CD4-positive, alpha-beta T cell treated with Interleukin-10 for 1 hour (primary cell): ENCODE measurements around the gene PLG.
"Not testable (repeated sequence)": the region's sequence is repeated elsewhere in the genome, so short reads cannot be mapped to it uniquely, and the experiment has no call there.

Experiments used
- DNase-seq: peaks from one replicate; pipeline ENCODE4 v3.0.0-alpha.2; 2020

The PLG gene

DNA sequence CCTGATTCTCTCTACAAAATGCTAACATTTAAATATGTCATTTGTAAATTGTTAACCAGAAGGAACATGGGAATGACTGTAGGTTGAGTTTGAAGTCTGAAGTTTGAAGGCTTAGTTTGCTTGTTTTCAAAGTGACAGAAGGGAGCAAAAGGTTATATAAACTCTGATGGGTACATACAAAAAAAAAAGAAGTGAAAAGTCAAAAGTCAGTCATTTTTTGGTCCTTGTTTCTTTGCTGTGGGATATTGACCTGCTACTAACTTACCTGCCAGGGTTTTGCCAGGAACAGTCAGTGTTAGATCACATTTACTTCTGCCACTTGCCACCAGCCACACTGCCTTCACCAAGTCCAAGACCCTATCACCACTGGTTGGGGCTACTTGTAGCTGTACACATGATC lies 6.9 kb downstream of the PLG start:
- not testable (repeated sequence) for DNase-seq

DNA sequence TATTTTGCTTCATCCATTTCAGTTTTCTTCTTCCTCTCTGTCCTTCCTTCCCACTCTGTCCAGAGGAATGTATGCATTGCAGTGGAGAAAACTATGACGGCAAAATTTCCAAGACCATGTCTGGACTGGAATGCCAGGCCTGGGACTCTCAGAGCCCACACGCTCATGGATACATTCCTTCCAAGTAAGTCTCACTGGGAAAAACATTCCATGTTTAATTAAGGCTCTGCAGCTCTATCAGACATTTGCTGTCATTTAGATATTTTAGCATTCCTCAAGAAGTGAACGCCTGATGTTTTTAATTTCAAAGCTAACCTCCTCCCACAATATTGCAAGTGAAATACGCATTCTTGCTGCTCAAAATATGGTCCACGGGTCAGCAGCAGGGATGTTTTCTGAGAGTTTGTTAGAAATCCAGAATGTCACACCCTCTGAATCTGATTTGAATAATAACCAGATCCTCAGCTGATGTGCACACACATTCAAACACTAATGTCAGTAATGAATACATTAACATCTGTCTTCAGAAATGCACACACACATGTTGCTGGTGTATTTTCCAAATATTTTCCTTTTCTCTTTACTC lies 12.8 kb downstream of the PLG start:
- no peak for DNase-seq

DNA sequence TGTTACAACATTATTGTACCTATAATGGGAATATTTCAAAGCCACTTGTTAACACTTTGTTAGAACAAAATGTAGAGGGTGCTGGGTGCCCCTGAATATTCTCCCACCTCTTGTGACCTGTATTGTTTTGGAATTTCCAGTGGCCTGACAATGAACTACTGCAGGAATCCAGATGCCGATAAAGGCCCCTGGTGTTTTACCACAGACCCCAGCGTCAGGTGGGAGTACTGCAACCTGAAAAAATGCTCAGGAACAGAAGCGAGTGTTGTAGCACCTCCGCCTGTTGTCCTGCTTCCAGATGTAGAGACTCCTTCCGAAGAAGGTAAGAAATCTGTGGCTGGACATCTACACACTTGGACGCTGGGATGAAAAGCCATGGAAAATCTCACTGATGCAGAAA lies 28.9 kb downstream of the PLG start:
- DNase-seq = no peak

DNA sequence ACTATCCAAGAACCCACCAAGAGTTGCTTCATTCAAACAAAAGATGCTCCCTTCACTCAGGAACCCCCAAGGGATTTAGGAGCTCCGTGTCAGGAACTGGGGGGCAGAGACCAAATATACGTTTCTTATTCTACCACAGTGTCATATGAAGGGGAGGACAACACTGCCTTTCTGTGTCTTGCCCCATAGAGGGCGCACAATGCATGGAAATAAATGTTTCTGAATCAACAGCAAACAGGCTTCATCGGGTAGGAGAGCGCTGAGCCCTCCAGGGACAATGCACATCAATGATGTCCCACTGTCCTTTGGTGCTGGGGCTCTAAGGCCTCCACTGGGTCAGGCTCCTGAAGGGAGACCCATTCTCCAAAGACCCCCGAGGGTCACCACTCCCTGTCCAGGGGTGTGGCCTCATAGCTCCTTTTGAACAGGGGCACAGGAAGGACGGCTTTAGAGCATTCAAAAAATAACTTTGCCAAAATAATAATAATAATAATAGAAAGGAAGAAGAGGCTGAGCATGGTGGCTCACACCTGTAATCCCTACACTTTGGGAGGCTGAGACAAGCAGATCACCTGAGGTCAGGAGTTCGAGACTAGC lies 31.1 kb downstream of the PLG start:
- peak; percentile 42 for DNase-seq

DNA sequence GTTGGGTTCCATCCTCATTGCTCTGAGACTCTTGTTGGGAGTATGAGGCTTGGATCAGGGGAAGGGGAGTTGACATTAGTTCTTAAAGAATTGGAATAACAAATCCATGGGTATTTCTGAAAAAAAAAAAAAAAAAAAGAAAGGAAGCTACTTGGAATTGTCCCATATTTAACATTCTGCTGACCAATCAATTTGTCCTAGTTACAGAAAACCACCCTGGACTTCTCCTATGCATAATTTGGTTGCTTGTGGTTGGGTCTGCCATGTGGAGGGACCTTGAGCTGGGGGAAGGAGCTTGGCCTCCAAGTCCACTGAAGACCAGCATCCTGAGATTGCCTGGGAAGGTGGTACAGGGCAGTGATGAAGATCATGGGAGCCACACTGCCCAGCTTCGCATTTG lies 32.6 kb downstream of the PLG start:
- DNase-seq = no peak

DNA sequence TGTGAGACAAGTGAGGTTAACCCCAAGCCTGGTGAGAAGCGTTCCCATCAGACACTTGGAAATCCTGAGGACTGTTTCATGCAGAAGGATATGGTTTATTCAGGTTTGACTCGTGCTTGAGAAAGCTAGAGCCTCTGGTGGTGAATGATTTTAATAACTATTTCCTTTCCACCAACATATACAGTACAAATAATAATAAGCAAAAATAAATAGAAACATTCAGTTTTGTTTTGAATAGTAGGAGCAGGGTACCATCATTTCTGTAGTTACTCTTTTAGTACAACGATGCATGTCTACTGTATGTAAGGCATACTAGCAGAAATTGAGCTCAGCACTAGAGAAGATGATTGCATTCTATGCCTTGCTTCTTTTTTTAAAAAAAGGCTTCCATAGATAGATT lies 33.5 kb downstream of the PLG start:
- no peak for DNase-seq

DNA sequence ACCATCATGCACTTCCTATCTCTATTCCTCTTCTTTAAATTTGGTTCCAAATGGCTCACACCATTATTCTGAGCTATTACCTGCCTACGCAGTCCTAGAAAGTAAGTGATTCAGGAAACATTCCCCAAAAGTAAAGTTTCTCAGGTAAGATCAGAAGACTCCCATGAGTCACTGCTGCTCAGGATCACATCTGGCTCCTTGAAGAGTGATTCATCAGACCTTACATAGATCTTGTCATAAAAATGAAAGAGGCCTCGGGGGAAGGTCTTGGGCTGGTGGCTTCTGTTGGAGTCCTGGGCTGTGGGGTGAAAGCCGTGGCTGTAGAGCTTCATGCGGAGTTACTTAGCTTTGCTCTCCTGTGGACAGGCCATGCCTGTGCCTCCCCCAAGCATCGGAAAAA lies 35.9 kb downstream of the PLG start:
- DNase-seq = no peak

DNA sequence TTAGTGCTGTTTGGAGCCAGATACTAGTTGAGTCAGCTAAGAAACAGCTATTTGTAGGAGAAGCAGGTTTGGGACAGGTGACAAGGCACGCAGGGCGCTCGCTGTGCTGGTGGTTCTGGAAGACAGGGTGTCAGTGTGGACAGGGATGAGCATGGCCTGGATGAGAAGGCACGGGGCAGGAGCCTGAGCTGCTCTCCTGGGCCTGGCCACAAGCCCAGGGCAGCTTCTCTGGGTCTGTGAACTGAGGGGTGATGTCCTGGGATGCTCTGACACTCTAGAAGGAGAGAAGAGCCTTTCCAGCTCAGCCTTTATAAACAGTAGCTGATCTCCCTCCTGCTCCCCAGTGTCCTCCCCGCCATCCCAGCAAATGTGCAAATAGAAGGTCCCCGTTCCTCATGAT lies 37.9 kb downstream of the PLG start:
- DNase-seq = no peak

DNA sequence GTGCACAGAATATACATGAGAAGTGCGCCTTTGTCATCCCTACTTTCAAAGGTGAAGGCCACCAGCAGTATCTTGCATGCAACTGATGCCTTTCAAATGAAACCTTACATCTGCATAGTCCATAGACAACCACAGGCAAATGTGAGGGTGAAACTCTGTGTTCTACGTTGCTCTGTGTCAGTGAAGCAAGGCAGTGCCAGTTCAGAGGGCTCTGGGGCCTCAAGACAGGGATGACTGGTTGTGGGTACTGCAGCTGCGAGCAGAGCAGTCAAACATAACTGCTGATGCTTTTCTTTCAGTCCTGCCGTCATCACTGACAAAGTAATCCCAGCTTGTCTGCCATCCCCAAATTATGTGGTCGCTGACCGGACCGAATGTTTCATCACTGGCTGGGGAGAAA lies 39.0 kb downstream of the PLG start:
- not testable (repeated sequence) for DNase-seq

DNA sequence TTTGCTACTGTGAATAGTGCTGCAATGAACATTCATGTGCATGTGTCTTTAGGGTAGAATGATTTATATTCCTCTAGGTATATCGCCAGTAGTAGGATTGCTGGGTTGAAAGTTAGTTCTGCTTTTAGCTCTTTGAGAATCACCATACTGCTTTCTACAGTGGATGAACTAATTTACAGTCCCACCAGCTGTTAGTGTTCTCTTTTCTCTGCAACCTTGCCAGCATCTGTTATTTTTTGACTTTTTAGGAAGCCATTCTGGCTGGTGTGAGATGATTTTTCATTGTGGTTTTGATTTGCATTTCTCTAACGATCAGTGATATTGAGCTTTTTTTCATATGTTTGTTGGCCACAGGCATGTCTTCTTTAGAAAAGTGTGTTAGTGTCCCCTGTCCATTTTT lies 40.0 kb downstream of the PLG start:
- DNase-seq = no peak

DNA sequence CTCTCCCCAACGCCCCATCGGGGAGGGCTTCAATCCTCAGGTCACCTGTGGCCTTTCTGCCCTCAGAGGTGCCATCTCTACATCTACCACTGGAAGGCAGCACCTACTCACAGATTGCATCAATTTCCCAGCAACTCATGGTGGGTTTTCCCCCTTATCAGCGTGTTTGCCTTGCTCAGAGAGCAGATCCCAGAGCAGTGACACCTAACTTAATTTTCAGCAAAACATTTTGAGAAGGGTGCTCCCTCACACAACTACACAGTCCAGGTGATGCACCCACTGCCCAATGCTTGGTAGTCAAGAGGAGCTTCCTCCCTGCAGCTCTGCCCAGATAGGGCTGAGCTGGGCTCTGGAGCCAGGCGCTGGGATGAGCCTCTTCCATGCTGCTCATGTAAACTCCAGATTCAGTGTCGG lies 48.2 kb downstream of the PLG start:
- no peak for DNase-seq

DNA sequence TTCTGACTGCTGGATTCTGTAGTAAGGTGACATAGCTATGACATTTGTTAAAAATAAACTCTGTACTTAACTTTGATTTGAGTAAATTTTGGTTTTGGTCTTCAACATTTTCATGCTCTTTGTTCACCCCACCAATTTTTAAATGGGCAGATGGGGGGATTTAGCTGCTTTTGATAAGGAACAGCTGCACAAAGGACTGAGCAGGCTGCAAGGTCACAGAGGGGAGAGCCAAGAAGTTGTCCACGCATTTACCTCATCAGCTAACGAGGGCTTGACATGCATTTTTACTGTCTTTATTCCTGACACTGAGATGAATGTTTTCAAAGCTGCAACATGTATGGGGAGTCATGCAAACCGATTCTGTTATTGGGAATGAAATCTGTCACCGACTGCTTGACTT lies 51.2 kb downstream of the PLG start:
- not testable (repeated sequence) for DNase-seq

DNA sequence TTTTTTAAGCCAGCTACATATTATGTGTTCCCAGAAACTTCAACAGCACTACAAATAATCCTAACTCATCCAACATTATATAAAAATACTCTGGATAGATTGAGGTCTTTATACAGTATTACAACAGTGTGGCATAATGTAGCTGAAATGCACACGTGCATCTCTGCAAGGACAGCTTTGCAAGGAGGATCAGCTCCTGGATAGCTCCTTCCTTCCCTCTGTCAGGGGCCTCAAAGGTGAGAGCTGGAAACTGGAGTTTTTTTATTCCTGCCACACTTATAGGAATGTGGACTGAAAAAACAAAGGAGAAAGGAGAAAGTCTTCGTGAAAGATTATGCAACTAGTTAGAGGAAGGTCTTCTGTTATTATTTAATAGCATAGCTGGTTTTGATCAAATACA lies 53.1 kb downstream of the PLG start:
- DNase-seq = no peak

DNA sequence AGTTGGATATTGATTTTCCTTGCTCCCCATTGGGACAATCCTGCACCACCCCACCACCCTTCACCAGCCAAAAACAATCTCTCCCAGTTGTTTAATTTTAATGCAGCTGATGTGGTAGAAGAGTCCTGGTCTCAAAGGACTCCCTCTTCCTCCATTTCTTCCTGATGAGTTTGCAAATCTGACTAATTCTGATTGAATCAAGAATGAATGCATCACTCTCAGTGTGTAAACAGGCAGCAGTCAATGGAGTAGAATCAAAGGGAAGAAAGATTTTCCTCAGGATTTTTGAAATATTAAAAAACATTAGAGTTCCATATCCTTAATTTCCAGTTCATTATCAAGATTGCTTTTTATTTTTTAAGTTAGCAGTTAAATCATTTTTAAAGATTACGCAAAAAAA lies 54.0 kb downstream of the PLG start:
- DNase-seq = no peak

DNA sequence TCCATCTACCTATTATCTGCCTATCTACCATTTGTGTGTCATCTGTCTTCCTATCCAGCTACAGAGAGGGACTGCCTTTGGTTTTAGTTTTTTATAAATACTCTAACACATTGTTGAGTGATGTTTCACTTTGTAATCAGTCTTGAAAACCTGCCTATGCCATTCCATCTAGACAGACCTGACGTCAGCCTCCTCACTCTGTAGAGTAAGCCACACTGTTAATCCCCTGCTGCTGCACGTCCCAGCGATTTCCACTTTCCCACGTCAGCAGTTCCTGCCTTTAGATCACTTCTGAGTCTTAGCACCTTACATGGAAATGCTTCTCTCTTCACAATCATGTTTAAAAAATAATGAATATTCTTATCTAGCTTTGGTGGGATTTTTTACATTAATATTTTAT lies 54.8 kb downstream of the PLG start:
- no peak for DNase-seq

DNA sequence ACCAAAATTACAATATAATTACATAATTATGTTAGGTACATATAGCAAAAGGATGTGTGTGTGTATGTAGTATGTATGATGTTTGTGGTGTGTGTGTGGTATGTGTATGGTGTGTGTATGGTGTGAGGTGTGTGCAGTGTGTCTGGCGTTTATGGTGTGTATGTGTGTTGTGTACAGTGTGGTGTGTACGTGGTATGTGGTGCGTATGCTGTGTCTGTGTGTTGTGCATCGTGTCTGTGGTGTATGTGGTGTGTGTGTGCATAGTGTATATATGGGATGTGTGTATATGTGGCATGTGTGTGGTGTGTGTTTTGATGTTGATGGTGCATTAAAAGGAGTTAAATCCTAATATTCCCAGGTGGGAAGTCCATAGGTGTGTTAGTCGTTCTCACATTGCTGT lies 62.8 kb downstream of the PLG start:
- DNase-seq = no peak

DNA sequence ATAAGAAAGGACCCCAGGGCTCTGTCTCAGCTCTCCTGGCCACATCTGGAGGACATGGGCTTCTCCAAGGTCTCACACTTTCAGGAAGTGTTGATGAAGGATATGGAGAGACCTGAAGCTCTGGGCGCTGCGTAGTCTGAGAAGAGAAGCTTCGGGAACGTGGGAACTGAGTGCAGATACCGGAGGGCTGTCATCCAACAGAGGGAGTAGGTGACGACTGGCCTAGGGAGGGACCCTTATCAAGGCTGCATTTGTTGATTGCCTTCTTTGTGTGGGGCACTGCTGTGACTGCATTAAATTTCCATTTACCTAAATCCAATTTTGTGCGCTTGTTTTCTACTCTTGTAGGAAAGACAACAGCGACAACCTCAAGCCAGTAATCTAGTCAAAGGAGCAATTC lies 63.4 kb downstream of the PLG start:
- DNase-seq = no peak

DNA sequence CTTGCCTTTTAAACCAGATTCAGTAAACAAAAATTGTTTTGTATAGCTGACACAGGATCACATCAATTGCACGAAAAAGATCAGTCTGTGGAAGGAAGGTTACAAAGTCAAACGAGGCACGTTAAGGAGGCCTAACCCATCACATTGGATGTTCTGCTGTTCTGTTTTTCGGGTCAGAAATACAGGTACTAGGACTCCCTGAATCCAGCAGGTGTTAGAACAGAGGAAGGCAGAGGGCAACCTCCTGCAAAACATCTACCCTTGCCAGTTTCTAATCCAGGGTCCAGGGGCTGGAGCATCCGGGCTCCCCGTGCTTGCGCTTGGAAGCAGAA lies 64.6 kb downstream of the PLG start:
- DNase-seq = no peak

DNA sequence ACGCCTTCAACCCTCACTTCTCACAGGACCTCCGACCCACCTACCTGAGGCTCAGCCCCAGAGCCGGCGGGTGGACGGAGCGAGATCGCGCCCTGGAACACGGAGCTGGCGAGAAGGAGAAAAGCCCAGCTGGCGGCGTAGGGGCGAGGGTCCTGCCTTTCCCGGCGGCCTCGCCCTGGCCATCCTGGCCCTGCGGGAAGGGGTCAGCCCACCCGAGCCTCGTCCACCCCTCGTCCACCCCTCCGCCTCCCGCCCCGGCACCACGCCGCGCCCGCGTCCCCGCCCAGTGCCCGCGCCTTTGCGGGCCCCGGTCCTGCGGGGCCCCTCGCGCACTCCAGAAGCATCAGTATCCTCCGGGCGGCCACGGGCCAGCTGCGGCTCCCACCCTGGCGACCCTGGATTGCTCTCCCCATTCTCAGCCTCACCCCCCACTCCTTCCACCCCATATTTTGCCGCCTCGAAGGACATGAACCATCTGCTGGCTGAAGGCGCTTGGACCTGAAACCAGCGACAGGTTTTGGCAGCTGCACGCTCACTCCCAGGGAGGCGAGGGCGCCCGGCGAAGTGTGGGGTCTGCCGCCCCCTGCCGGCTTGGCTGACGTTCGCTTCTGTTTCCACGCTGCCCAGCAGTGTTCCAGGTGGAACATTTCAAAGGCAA lies 65.1 kb downstream of the PLG start:
- peak; percentile 38 for DNase-seq

DNA sequence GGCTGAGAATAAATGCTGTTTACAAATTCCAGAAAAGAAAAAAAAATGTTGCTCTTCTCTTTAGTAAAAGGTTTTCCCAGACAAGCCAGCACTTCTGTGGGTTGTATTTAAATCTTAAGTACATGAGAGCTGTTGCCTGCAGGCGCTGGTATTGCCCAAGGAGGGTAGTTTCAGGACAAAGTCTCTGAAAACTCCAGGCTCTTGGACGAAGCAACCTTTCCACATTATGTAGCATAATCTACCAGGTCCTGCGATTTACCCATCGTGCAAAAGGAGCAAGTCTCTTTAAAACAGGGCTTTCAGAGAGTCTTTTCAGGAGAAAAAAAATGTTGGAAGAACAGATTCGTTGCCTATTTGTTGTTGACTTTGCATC lies 65.6 kb downstream of the PLG start:
- DNase-seq = no peak

DNA sequence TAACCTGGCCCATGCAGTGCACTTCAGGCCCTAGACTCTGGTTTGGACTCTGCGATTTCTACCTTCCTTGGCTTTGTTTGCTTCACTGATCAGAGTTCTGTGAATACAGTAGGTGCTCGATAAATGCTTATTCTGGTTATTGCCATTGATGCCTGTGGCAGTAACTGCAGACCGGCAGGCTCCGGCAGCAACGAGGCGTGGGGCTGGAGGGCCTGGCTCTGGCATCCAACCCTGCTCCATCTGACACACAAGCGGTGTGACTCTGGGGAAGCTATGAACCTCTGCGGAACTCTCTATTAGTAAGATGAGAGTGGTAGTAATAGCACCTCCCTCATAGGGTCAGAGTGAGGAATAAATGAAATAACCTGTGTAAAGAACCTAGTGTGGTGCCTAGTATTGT lies 66.1 kb downstream of the PLG start:
- no peak for DNase-seq

DNA sequence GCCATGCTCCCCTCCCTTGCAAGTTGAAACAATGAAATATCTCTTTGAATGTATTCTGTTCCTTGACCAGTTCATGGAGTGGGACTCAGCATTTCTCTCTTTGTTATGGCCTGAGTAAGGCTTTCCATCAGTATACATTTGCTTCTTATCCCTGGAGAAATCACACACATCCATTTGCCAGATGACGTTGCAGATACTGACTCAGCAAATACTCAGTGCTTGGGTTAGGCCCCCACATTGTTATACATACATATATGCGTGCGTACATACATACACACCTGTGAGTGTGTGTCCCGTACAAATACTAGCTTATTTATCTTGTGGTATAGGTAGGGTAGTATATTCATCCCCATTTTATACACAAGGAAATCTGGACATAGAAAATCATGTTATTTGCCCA lies 72.4 kb downstream of the PLG start:
- DNase-seq = no peak

DNA sequence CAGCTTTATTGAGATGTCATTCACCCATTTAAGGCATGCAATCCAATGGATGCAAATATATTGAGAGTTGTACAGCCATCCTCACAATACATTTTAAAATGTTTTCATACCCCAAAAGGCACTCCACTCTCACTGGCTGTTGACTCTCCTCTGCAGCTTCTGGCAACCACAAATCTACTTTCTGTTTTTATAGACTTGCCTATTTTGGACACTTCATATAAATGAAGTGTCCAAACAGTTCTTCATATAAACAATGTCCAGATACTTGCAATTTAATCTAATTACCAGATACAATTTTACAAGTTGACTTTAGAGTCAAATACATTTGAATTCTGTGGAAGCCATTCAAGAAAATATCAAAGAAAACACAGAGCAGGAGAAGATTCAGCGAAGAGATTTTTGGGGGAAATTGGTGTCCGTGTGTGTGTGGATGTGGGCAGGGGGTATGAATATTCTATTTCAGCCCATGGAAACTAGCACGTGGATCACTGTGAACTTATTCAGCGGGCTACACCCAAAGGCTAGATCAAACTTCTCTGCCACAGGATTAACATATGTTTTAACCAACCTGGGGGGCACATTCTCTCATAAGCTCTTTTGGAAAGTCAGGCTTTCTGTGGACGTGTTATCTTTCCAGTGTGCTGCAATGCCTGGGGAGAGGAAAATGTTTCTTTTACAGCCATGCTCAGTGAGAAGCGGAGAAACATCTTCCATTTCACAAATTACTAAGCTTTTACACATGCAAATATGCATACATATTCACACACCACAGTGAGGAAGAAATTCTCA lies 73.9 kb downstream of the PLG start:
- no peak for DNase-seq

DNA sequence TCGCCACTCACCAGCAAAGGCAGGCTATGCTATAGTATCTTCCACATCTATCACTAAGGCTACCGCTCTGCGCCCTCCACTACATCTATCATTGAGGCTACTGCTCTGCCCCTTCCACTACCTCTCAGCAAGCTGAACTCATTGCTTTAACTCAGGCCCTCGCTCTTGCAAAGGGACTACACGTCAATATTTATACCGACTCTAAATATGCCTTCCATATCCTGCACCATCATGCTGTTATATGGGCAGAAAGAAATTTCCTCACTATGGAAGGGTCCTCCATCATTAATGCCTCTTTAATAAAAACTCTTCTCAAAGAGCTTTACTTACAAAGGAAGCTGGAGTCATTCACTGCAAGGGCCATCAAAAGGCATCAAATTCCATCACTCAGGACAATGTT lies 77.1 kb downstream of the PLG start:
- DNase-seq = not testable (repeated sequence)
